GM18526 (cell line): Measurements from ENCODE around the gene SUN5.

Experiments
- POLR2A ChIP-seq: IDR thresholded peaks from 3 replicates; pipeline ENCODE4 v1.6.1; 2011; ENCODE audit not compliant: insufficient read length; ENCODE audit errors: extremely low read depth

Gene SUN5

DNA sequence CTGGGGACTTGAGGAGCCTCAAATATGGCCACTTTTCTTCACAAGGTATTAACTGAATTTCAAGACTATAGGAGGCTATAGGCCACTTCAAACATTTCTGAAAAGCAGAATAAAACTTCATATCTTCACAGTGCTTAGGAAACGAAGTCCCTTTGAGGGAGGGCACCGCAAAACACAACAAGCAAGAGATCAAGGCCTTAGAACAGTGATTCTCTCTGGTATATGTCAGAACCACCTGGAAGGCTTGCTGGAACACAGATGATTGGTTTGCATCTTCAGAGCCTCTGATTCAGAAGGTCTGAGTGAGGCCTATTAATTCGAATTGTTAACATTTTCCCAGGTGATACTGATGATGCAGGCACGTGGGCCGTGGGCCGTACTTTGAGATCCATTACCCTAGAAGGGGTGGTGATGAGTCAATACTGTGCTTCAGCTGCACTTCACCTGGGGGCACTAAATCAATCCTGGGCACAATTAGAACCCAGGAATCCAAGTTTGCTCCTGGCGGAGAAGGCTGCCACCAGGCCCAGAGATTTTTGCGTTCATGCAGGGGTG is 10.7 kb downstream of the SUN5 start:
- no peak for TF ChIP-seq POLR2A

DNA sequence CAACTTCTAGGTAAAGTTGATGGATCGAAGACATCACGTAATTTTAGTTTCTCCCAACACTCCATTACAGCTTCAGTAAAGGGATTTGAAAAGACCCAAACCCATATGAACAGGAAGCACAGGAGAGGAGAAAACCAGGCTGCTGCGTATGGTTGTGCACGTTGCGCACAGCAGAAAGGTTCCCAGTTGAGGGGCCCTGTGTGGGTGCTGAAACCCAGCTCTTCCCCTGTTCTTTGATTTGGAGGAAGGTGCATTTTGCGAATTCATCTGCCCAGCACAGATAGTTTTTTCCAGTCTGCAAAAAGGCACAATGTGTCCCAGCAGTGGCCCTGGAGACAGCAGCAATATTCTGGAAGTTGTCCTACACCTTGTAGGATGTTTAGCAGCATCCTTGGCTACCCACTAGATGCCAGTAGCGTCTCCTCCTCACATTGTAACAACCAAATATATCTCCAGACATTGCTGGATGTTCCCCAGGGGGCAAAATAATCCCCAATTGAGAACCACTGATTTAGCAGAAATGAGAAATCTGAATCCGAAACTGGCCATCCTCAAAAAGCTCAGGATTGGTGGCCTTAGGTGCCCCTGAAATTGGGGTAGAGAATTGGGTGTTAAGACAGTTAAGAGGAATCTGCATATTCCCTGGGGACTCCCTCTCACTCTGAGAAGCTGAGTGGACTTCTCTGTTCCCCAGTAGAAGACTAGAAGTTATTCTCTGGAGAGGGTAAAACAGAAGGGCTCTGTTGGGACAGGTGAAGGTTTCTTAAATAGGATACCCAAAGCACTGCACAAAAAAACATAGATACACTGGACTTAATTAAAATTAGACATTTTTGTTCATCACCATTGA is 12.2 kb downstream of the SUN5 start:
- no peak for TF ChIP-seq POLR2A

DNA sequence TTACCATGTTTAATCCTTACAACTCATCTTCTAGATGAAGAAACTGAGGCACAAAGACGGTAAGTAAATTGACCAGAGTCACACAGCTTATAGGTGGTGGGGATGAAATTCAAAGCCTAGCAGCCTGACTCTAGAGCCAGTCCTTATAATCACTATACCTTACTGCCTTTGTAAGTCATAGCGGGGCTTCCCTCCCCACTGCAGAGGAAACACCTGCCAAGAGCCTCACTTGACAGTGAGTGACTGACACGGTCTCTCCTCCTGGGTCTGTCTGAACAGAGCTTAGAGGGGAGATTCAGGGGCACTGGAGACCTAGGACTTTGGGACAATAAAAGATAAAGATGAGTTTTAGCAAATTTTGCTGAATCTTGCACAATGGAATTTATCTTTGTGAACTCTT is 12.8 kb downstream of the SUN5 start:
- no peak for TF ChIP-seq POLR2A

DNA sequence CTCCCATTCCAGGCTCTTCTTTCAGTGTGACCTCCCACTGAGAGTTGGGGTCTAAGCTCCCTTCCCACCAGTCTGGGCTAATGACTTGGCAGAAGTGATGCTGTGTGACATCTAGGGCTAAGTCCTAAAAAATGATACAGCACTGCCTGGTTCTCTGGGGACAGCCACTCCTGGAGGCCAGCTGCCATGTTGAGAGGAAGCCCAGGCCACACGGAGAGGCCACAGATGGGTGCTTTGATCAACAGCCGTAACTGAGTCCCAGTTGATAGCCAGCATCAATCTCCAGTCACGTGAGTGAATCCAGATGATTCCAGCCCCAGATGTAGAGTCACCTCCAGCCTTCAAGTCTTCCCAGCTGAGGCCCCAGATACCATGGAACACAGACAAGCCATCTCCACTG is 13.8 kb downstream of the SUN5 start:
- no peak for TF ChIP-seq POLR2A

DNA sequence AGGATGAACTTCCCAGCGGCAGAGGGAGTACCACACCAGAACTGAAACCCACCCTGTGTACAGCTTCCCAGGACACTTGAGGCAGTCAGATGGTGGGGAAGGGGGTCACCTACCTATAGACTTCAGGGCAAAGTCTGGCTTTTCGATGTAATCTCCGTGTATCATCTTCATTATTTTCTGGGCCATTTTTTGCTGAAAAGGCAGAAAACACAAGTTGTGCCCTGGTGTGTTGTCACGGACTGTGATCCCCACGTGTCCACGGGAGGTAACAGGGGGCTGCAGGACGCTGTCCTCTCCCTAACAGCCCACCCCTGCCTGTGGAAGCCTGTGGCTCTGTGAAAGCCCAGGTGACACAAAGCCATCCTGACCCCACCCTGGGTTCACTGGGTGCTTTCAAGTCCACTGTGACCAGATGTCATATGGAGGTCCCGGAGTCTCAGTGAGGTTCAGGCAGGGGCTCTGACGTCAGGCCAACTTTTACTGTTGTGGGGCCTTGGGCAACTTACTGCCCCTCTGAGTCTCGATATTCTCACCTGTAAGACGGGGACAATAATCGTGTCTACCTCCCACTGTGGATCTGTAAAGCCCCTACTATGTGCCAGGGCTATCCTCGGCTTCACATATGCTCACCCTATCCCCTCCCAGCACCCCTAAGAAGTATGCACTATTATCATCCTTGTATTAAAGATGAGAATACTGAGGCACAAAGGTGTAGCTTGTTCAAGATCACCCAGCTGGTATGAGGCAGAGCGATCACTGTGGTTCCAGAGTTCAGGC is 14.5 kb downstream of the SUN5 start:
- TF ChIP-seq POLR2A = no peak

DNA sequence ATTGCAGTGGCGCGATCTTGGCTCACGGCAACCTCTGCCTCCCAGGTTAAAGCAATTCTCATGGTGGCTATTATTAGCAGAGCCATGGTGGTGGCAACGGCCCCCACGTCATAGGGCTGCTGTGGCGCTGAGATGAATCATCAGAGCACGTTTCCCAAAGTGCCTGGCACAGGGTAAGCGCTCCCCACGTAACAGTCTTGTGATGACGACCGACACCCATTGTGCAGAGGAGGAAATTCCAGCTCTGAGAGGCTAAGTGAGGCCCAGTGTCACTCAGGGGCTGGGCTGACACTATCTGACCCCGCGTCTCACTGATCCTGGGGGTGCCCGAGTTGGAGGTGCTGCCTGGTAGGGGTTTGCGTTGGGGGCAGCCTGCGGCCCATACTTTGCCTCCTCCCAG is 16.2 kb downstream of the SUN5 start:
- no peak for TF ChIP-seq POLR2A

DNA sequence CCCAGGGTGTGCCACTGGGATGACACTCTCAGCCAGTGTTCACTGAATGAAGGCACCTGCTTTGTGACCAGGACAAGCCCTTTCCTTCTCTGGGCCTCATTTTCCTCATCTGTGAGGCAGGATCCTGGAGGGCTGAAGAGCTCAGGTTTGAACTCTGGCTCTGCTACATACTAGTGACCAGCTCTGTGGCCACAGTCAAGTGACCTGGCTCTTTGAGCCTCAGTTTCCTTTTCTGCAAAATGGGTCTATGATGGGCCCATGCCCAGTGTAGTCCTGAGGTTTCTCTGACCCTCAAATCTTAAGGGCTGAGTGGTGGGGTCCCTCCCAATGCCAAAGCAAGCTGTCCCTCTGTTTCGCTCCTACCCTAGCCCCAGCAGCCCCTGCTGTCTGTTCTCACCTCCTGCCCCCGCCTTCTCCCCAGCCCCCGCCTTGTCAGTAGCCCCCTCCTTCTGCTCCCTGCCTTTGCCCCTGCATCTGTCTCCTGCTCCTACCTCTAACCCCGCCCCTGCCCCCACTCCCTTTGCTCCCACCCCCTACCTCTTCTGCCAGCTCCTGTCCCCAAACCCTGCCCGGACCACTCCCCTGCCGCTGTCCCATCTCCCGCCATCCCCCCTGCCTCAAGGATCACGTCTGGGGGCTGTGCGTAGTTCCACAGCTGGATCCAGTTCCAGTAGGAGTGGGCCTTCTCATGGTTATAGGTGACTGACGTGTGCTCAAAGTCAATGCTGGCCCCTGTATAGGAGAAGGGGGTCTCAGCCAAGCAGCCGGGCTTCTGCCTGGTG is 17.0 kb downstream of the SUN5 start:
- TF ChIP-seq POLR2A = no peak

DNA sequence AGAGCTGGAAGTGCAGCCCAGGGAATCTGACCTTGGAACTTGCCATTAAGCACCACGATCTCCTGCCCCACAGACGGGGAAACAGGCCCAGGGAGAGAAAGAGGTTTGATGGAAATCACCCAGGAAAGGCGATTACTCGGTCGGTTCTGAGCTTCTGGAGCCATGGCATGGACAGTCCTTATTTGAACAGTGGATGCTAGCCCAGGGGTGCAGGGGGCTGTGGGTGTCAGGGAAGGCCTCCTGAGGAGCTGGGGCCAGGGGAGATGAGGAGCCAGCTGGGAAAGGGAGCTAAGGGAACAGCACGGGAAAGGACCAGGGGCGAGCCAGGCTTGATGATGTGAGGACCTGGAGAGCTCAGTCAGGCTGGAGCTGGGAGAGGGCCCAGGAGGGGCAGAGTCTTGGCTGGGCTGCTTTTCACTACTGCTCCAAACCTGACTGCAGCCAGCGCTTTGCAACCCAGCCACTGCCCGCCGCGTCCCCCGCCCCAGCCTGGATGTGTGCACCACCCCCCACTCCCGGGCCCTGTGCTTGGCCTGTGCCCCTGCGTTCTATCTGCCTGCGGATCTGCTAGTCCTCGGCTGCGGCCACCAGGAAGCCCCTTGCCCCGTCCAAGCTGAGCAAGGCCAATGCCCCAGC is 17.8 kb downstream of the SUN5 start:
- no peak for TF ChIP-seq POLR2A

DNA sequence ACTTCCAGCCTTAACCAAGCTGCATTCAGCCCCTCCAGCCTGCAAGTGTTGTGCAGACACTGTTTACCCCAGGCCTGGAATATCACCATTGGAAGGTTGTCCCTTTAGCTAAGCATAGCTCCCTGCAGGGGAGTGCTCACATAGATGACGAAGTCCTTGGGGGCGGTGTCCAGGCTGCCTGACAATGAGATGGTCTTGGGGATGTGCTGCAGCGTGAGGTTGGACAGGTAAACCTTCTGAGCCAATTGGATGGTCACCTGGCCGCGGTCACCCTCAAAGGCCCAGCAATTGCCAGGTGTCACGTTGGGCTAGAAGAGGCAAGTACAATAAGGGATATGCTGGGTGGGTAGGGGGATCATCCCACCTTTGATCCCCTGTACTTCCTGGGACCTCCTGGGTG is 18.6 kb downstream of the SUN5 start:
- TF ChIP-seq POLR2A = no peak

DNA sequence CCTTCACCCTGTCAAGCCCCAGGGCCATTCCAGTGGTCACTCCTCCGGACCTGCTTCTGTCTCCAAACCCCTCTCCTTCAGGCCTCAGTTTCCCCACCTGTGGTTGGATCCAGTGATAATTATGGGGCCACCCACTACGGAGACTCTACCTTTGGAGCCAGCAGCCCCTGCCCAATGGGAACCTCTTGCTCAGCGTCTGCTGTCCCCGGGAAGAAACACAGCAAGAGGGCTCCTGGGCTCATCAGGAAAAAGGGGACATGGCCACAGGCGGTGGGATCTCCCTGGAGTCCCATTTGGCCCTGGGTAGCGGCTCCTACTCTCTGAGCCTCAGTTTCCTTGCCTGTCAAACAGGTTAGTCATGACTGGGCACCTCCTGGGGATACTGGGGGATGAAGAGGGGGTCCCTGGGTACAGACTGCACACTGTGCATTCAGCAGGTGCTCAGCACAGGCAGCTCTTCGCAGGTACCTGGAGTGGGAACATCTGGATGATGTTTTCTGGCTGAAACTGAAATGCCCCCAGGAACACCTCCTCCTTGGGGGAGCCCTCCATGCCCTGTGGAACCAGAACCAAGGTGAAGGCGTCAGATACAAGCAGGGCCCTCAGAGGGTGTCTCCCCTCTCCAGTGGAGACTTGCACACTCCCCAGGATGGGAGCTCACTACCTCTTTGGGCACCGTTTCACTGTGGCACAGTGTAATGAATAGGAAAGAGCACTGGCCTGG is 19.4 kb downstream of the SUN5 start:
- TF ChIP-seq POLR2A = no peak

DNA sequence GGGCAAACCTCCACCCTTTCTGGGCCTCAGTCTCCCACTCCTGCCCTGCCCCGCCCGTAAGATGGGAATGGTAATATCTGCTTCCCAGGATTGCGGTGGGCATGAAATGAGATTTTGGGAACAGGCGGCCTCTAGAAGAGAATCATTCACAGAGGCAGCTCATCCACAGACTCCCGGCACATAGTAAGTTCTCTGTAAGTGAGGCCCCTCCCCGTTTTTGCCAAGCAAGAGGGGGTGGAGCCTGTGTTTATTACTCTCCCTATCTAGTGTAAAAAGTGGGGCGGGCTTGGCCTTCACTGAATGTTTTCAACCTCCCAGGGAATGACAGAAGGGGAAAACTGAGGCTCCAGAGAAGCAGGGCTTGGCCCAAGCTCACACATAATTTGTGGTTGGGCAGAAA is 20.0 kb downstream of the SUN5 start:
- TF ChIP-seq POLR2A = no peak

DNA sequence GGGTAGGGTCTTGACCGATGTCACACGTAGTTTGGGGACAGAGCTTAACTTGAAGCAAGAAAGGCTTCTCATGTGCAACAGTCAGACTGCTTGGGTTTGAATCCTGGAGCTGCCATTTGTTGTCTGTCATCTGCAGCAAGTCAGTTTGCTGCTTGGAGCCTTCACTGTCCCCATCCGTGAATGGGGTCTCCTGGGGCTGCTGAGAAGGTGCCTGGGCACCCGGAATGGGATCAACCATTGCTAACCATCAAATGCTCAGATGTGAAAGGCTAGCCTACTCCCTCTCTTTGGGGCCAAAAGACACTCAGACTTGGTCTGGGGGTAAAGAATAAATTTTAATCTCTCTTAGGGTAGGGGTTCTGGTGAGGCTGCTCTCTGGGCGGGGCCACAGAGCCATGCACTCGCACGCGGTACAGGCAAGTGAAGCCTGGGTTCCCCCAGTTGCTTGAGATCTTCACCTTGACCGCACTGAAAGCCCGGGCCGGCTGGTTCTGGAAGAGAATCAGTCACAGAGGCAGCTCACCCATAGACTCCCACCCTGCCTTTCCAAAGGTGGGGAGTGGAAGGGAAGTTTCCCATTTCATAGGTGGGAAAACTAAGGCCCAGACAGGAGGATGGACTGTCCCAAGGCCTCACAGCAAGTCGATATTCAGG is 20.6 kb downstream of the SUN5 start:
- TF ChIP-seq POLR2A = no peak

DNA sequence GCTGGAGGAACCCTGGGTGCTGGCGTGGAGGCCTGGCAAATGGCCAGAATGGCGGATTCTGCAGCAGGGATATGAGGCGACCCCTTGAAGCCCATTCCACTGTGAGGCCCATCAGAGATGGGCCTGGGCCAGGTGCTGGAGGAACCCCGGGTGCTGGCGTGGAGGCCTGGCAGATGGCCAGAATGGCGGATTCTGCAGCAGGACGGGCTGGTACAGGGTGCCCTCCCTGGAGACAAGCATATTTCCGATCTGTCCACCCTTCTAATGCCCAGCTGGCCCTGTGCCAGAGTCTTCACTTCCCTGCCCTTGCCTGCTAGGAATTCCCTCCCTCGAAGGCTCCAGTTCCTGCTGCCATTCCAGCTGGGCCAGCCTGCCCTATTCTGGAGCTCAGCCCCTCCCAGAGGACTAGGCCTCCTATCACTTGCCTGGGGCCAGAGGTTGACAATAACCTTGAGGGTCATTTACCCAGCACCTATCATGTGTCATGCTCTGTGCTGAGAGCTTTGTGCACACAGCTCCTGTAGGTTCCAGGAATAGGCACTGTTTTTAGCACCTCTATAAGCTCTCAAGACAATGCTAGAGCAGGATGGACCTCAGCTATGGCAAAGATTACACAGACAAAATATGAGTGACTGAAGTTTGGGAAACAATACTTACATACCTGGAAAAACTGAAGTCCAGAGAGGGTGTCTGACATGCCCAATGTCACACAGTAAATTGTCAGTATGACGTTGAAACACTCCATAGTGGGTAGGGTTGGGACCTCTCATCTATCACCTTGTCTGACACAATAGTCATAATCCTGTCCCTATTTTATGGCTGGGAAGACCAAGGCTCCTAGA is 21.4 kb downstream of the SUN5 start:
- no peak for TF ChIP-seq POLR2A

DNA sequence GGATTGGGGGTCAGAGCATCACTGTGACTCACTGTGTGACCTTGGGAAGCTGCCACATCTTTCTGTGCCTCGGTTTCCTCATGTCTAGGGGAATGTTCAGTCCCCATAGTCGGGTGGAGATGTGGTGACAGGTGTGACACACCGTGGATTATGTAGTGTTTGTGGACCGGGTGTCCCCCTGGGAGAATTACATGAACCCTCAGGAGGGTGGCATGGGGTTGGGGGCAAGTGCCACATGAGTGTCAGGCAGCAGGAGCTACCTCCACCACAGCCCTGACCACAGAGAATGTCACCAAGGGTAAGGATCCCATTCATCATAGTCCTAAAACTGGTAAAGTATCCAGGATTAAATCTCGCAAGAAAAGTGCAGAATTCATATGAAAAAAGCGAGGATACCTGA is 23.2 kb downstream of the SUN5 start:
- no peak for TF ChIP-seq POLR2A
